NCI-H748 (cell line): ENCODE data around the gene ARHGAP19.

Source experiments
- DNase-seq: peaks from one replicate; lab custom pipeline; 2025; ENCODE audit not compliant: unreplicated experiment; lab: John Stamatoyannopoulos, UW

The ARHGAP19 gene

DNA sequence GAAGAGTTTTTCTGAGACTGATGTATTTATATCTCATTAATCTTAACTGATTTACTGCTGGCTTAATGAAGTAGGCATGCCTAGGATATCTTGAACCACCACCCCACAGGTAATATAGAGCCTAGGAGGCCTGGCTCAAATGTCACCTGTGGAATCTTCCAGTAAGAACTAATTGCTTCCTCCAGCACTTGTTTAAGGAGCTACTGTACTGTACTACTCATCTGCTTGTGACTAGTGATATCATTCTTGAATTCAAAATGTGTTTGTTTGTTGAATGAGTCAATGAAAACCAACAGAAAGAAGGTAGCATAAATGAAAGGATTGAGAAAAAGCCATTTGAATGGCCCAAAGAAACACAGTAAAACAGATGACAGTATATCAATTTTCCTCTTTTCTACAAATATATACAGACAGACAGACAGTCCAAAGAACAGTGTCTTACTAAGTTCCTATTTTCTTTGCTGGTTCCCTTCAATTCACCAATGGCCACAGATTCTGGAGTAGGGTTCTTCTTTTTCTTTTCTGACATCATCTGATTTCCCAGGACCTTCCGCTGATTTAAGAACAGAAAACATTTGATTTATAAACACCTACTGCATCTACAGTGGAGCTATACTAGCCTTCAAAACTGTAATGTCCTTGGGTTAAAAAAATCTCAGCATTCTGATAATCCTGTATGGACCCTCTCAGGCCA lies 63.0 kb downstream of the ARHGAP19 start:
- DNase-seq, result no peak

DNA sequence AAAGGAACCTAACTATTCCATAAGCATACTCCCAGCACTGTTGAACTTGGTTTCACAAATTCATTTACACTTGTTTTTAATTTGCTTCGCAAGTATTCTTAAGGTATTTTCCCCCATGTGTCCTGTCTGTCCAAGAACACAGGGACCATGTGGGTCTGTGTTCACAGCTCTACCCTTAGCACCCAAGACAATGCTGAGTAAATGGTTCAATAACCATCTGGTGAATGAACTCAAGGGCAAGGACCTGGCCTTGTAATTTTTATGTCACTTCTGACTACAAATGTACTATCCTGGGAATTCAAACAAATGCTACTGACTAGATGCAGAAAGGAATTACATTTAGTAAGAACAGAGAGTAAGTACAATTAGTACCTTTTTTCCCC lies 63.7 kb downstream of the ARHGAP19 start:
- DNase-seq, result no peak

DNA sequence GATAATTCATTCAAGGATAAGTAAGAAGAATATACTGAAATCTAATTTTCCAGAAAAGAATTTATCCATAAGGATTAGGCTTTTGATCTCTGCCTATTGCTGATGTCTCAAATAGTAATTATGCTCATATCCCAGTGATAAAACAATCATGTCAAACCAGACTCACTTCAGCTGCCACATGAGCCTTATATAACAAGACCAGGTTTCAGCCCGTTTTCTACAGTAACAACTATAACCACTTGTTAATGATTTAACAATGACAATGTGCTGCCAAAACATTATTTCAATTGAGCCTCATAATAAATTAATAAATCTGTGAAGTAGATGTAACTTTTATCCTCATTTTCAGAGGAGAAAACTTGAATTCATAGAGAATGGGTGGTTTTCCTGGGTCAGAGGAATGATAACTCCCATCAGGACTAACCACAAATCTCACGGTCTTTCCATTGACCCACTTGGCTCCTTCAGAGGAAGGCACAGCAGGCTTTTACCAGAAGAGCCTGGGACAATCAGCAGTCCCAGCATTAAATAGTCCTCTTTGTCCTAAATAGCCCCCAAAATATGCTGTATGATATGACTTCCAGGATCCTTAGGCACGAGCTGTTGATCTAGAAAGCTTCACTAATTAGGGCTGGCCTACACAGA lies 64.2 kb downstream of the ARHGAP19 start:
- no peak for DNase-seq

DNA sequence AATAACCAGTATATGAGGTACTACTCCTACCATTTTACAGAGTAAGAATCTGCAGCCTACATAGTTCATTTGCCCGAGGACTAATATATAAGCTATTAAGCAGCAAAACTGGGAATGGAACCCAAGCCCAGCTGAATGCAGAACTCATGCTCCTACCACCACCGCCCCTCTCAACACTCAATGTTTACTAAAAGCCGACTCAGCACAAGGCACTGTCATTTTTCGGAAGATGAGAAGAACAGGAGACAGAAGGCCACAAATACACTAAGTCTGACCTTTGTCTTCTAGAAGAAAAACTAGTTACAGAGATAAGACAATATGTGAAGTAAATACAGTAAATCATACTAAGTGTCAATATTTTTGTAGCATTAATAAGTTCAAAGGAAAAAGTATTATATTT lies 66.0 kb downstream of the ARHGAP19 start:
- DNase-seq, result no peak

GRCh38 chr10:97224483-97225435 lies 67.7 kb downstream of the ARHGAP19 start:
- no peak for DNase-seq

GRCh38 chr10:97222326-97222961 lies 70.0 kb downstream of the ARHGAP19 start:
- DNase-seq, result peak; percentile 59

GRCh38 chr10:97220355-97220754 lies 72.1 kb downstream of the ARHGAP19 start:
- no peak for DNase-seq

DNA sequence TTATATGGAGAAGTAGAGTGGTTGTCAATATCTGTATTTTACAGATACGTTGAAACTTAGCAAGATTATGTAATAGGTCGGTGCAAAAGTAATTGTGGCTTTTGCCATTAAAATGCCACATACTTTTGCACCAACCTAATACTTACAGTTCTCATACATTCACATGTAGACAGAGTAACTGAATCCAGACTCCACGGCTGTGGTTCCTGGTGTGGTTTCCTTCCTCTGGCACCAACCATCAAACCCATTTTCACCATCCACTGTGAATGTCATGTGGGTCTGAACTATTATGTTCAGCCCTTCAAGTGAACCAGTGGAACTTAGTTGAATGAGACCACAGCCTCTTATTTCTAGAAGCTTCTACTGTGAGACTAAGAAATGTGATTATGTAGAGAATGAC lies 75.1 kb downstream of the ARHGAP19 start:
- DNase-seq, result no peak

DNA sequence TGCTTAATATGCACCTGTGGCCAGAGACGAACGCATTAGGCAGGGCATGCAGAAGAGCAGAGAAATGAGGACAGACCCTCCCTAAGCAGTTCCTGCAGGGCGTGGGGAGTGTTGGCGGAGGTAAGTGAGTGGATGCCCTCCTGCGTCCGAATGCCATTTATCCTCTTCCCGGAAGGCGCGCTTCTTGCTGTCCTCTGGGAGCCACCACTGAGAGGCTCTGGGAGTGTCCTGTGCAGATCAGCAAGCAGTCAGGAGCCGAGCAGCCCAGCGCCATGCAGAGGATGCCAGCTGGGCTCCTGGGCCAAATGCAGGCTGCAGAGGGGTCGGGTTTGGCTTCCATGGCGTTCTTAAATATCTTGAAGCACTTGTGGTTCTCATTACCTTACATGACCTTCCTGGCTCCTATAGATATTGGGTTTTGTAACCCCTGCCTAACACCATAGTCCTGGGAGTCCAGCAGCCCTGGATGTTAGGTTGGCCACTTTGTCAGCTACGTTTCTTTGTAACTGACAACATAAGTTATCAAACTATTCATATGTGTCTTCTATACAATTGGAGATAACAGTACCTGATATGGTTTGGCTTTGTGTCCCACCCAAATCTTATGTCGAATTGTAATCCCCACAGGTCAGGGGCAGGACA lies 76.7 kb downstream of the ARHGAP19 start:
- no peak for DNase-seq

- no peak for DNase-seq
Observed at GRCh38 chr10:97213431-97213830, 79.0 kb downstream of the ARHGAP19 start.

- DNase-seq, result no peak
Observed at GRCh38 chr10:97211229-97211628, 81.2 kb downstream of the ARHGAP19 start.

DNA sequence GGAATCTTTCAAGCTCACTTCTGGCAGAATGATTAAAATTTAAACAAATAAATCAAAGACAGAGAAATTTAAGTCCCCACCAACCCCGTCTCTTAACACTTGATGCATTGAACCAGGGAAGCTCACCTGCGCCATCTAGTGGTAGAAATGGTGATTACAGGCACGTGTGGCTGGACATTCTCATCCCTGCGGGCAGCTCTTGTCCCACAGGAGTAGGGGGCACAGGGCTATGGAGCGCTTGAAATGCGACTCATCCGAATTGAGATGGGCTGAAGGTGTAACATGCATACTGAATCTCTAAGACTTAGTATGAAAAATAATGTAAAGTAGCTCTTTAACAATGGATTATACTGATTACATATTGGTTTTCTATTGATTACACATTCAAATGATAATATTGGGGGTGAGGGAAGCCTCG lies 81.9 kb downstream of the ARHGAP19 start:
- DNase-seq, result peak; percentile 52

GRCh38 chr10:97207756-97208346 lies 84.6 kb downstream of the ARHGAP19 start:
- DNase-seq, result no peak

DNA sequence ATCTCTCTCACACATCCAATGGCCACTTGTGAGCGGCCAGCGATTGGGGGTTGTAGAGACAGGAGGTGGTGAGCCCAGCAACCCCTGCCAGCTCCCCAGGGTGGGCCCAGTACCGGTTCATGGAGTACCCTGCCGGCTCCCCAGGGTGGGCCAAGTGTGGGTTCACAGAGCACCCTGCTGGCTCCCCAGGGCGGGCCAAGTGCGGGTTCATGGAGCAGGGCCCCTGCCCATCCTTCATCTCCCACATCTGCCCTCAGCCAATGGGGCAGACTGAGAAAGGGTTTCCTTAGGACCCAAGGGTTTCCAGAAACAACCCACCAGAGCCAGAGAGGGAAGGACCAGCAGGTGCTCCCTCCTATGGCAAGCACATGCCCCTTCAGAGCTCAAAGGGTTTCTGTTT lies 85.3 kb downstream of the ARHGAP19 start:
- DNase-seq, result no peak

DNA sequence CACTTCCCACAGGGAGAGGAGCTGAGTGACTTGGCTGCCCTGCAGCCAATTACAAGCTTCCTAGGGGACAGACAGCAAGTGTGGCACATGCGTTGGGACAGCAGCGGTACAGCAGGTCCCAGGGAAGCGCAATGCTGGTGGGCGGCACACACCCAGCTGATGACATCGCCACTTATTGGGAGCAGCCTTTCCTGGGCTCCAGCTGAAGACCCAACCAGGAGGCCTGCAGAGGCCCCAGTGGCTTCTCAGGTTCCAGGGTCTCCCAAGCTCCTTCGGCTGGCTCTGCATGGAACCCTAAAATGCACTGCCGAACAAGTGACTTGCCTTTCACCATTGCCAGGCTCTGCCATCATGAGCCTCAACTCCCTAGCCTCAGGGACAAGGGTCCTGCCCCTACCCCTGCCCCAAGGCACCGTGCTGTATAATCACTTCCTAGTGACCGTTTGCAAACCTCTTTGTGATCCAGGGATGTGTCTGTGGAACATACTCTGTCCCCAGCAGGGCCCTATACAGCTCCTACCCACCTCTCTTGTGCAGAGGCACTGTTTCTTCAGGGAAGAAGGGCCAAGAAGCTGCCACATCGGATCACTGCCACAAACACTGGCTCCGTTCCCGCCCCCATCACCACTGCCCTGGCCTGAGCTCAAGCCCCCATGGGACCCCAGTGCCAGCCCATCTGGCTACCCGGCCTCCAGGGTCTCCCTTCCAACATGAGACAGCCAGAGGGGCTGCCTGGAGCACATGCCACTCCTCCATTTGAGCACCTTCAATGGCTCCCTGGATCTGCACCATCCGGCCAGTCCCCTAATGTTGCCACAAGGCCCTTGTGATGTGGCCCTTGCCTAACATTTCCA lies 87.4 kb downstream of the ARHGAP19 start:
- peak; percentile 5 for DNase-seq

DNA sequence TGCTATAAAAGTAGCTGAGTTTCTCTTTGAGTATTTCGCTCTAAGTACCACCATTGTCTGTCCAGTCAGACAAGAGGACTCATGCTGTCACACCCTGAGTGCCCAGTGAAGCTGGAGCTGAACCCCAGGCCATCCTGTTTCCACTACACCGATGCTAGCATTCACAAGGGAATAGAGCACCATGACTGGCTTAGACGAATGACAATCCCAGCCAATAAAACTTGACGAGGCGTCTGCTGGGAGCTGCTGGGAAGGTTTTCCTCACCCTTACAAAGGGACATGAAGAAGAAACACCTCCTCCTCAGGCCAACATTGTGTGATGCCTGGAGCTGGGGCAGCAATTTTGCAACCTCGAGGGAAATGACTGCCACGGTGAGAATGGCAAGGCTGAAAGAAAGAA lies 89.2 kb downstream of the ARHGAP19 start:
- no peak for DNase-seq

- no peak for DNase-seq
Observed at GRCh38 chr10:97200616-97201015, 91.8 kb downstream of the ARHGAP19 start.

GRCh38 chr10:97199152-97199551 lies 93.3 kb downstream of the ARHGAP19 start:
- DNase-seq, result no peak

DNA sequence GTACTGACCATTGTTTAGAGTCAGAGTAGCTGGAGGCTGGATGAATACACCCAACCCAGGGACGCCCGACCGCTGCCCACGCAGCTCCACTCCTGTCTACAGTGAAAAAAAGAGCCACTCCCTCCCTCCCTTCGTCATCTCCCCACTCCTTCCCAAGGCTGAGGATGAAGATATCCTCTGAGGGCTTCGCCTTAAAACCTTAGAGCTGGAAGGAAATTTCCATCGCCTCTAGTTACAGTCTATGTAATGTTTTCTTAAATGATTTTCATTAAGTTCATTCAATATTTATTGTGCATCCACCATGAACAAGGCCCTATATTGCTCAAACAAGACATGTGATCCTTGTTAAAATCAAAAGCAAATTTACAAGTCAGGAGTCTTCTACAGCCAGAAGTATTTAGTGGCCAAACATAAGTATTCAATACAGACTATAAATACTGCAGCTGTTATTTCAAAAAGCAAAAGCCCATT lies 95.4 kb downstream of the ARHGAP19 start:
- no peak for DNase-seq
